Left hindlimb (tissue), 1 donor: ENCODE data around the gene PAX7.
"Not testable (repeated sequence)": the region's sequence is repeated elsewhere in the genome, so short reads cannot be mapped to it uniquely, and the experiment has no call there.

Source experiments
- DNase-seq: peaks from one replicate; pipeline ENCODE4 v3.0.0-alpha.2; 2018

Gene PAX7

DNA sequence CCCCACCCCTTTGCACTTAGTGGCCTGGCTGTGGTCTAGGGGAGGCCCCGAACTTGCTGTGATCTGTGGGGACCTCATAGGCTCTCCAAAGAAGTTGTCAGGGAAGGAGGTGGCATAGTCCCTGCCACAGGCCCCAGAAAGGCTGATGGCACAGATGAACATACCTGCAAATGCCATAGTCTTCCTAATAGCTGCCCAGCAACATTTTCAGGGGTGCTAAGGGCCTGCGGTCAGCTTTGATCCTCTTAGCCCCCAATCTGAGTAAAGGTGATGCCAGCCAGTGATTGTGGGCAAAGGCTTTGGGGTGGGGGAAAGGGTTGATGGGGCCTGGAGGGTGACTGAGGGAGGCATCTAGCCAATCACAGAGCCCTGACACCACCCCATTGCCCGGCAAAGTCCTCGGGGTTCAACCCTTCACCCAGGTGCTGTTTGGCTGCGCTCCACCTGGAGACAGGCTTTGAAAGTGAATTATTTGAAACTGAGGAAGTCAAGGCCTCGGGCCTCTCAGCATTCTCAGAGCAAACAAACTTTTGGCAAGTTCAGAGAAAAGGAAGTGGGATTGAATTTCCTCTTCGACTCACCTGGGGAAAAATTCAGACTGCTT is 35.8 kb downstream of the PAX7 start:
- DNase-seq, result no peak

DNA sequence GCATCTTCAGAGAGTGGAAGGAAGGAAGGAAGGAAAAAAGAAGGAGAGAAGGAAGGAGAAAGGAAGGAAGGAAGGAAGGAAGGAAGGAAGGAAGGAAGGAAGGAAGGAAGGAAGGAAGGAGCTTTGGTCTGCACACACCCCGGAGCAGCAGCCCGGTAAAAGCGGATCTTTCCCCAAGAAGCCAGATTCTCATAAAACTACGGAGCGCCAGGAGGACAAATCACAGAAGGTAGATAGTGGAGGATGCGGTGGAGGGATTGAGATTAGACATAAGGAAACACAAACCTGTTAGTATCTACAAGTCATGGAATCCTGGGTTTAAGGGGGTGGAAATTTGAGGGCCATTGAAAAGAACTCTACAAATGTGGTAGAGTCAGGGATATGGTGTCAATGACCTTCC is 36.7 kb downstream of the PAX7 start:
- DNase-seq, result no peak

DNA sequence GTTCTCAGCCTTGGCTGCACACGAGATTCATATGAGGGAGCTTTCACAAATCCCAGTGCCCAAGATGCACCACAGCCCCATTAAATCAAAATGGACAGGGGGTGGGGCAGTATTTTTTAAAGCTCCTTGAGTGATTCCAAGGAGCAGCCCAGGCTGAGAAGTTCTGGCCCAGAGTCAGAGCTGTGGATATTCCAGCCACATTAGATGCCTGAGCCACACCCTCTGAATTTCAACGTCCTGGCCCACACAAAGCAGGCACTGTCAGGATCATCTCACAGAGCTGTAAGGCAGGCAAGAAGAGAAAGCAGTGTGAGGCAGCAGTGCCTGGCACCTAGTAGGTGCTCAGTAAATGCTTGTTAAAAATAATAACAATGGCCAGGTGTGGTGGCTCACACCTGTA is 37.4 kb downstream of the PAX7 start:
- no peak for DNase-seq

DNA sequence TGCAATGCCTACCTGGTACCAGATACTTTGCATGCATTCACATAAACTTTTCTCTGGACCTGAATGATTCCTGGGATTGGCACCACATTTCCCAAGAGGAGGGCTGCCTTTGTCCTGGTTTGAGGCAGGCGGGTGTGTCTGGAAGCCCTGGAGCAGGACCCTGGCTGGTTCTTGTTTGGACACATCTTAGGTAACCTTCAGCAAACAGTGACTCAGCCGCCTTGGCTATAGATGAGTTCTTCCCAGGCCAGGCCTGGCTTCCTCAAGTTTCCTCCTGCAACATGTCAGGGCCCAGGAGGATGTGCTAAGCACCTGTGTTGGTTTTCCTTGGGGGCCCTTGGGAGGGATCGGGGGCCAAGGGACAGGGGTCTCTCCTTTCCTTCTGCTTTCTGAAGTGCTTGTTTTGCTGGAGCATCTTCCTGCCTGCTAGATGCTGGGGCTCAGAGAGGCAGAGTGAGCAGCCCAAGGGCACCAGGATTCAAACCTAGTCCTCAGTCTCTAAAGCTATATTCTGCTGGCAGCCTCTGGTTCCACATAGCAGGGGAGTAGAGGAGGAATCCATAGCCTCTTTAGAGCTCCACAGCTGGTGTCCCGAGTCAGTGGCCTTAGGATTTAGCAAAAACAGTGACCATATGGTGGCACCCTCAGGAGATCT is 38.2 kb downstream of the PAX7 start:
- no peak for DNase-seq

DNA sequence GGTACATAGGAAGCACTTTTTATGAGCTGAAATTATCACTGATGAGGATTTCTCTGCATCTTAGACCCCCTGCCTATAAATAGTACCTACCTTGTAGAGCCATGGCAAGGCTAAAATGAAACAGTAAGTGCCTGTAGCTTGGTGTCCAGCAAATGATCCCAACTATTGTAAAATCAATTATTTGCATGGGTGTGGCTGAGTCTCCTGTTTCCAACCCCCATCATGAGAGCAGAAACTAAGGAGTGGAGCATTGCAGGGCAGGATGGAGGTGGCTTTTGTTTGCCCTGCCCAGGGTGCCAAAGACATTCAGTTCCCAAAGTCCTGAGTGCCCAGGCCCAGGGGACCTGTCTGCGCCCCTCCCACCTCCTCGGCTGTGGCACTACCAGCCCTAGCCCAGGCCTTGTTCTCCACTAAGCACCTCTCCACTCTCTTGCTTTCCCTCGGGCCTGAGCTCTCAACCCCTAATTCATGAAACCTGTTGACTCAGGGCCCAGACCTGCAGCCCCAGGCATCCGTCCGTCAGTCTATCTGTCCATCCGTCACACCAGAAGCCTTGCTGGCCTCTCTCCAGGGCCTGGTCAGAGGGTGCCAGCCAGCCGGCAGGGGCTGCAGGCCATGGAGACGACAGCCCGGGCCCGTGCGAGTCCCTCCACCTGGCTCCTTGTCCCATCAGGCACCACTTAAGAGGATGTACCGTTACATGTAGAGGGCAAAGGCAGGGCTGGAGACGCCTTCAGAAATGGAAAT is 39.6 kb downstream of the PAX7 start:
- no peak for DNase-seq

DNA sequence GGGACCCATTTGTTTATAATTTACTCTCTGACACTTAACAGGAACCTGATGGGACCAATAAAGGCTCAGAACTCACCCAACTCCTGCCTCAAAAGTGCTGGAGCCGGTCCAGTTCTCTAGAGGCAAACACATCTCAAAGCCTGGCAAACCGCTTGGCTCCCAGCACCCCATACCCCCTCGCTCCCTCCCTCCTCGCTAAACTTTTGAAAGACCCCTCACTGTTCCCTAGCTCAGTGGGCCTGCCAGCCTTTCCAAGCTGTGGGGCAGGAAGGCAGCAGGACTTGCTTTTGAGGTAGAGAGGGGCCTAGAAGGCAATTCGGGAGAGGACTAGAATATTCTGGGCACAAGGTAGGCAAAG is 40.2 kb downstream of the PAX7 start:
- no peak for DNase-seq

DNA sequence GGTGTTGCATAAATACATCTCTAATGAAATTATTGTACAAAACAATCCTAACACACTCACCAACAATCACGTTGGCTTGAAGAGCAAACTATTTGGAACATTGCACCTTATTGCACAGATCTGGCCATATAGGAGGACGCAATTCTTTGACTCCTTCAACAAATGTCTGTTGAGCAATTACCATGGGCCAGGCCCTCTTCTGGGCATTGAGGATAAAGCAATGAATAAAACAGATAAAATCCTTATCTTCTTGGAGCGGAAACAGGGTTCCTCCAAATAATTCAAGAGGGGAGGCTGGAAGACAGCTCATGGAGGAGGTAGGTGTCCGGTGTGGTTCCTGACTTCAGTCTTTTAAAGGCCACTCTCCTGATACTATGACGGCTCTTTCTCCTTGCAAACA is 43.3 kb downstream of the PAX7 start:
- no peak for DNase-seq

DNA sequence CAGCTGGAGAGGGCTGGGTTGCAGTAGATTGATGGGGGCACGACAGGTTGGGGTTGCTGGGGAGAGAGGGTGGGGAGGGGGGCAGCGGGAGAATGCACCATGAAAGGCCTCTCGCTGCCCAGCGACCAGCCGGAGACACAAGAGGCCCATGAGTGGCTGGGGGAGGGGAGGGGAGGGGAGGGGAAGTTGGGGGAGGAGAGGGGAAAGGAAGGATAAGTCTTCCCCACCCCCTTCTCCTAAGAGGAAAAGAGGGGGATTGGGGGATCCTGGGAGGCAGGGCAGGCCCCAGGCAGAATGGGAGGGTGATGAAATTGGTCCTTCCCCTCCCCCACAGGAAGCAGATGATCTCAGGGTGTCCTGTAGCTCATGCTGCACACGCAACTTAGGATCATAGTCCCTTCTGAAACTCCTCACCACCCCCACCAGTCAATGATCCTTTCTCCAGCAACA is 45.7 kb downstream of the PAX7 start:
- no peak for DNase-seq

DNA sequence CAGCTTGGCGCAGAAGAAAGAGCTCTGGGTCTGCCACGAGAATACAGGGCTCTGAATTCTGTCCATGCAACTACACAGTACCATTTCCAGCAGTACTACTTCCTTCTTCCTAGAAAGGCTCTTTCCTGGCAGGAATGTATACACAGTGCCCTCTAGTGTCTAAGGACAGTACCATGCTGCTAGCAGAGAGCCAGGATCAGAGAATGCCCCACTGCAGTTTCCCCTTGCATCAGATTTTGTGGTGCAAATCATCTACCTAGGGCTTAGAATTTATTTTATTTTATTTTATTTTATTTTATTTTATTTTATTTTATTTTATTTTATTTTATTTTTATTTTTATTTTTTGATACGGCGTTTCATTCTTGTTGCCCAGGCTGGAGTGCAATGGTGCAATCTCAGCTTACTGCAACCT is 50.8 kb downstream of the PAX7 start:
- DNase-seq, result no peak

DNA sequence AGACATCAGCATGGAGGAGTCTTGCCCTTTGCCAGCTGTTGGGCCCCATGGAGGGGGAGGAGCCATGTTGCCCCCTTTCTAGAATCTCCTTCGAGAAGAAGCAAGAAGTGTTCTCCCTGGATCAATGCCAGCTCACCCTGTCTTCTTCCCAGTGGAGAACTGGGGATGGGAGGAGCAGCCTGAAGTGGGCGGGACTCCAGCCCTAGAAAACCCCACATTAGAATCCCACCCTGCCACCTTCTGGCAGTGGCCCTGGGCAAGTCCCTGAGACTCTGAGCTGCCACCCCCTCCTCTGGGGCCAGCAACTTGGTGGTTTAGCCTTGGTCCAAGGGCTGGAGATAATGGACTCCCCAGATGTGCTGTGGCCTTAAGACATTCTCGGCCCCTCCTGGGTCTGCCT is 51.7 kb downstream of the PAX7 start:
- no peak for DNase-seq

DNA sequence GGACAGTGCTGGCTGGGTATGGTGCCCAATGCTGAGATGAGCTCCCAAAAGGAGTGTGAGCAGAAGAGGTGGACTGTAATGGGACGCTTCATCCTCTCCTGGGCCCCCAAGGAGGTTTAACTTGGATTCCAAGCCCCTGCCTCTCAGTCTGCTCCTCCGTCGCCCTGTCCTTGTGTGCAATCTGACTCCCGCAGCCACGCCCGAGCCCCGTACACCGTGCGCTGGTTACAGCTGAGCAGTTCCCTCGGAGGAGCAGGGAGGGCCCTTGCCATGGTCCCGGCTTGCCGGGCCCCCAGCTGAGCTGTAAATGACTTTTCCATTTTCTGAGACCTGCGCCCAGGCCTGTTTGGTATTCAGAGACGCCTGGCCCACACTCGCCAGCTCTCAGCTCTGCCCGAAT is 53.7 kb downstream of the PAX7 start:
- no peak for DNase-seq

DNA sequence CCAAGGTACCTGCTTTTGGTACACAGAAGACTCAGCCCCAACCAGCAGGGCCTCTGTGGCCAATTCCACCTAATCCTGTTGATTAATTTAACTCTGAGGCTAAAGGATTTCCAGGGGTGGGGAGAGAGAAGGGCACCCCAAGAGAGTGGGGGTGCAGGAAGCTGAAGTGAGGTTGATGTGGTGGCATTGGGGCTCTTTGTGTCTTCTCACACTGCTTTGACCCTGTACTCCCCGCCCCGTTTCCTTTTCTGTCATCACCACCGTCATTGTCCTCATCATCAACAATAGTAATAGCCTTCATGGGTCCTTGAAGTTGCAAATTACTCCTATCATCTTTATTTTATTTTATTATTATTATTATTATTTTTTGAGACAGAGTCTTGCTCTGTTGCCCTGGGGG is 55.9 kb downstream of the PAX7 start:
- no peak for DNase-seq

DNA sequence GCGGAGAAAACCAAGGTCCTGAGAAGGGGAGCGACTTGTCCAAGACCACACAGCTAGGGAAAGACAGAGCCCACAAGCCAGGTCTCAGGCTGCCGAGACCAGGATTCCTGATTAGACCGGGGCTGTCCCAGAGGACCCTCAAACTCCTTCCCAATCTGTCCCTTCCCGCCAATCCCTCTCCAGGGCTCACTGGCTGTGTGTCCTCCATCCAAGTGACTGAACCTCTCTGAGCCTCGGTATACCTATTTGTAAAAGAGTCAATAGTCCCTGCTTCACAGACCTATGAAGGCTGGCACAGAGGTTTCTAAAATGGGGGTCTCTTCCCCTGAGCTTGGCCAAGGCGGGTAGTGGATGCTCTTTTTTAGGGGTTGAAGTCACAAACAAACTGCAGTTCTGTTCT is 56.6 kb downstream of the PAX7 start:
- DNase-seq, result no peak

DNA sequence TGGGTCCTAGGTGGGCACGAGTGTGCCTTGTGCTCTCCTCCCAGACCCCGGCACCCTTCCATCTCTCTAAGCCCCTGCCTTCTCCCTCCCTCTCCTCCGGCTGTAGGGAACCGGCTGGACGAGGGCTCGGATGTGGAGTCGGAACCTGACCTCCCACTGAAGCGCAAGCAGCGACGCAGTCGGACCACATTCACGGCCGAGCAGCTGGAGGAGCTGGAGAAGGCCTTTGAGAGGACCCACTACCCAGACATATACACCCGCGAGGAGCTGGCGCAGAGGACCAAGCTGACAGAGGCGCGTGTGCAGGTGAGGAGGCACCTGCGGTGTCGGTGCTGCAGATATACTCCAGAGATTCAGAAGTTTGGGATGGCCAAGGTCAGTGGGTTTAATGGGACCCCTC is 61.0 kb downstream of the PAX7 start:
- DNase-seq, result no peak

DNA sequence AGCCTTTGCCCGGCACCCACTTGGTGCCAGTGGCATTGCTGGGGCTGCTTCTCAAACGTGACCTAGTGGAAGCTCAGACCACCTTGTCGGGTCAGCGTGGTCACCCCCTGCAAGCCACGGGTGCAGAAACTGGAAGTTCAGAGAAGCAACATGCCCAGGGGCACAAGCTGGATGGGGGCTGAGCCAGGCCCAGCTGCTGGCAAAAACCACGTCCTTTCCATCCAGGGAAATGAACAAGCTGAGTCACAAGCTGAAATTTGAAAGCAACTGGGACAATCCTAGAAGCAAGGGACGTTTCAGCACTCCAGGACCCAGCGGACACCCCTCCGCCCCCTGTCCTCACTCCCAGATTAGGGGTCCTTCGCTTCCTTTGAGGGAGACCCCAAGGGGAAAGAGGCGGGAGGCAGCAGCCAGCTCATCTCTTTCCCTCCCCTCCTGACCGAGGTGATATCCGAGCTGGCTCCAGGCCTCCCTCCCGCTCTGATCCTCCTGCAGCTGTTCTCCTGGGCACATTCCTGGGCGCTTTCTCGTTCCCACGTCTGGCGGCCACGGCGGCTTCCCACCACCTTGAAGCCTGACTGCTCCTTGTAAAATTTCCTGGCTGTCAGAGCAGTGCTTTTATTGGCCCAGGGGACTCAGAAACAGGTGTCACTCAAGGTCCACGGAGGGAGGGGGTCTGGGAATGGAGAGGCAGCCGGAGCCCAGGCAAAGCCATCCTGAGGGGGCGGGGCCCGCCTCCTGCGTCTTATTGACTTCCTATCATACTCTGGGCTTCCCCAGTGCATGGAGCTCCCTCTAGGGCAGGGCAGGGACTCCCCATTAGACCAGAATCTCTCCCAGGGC is 62.8 kb downstream of the PAX7 start:
- DNase-seq, result peak; percentile 58

DNA sequence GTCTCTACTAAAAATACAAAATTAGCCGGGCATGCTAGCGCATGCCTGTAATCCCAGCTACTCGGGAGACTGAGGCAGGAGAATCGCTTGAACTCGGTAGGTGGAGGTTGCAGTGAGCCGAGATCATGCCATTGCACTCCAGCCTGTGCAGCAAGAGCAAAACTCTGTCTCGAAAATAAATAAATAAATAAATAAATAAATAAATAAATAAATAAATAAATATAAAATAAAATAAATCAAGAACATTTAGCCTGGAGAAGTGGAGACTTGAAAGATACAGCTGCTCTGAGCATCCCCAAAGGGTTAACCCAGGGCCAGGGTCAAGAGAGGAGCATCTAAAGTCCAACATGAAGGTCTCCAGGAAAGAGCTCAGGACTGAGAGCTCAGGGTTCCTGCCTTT is 63.6 kb downstream of the PAX7 start:
- DNase-seq, result not testable (repeated sequence)

DNA sequence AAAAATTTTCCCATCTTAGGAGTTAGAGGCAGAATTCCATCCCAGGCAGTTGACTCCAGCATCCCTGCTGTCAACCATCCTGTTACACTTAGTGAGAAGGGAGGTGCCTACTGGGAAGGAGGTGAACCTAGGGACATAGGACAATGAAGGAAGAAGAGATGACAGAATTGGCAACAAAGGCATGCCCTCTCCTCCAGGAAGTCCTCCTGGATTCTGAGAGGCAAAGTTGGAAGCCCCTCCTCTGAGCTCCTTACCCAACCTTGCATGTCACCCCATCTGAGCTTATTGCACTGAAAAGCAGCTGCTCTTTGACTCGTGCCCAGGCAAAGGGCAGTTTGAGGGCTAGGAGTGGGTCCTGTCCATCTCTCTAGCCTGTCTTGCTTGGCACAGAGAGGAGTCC is 66.9 kb downstream of the PAX7 start:
- DNase-seq, result no peak

DNA sequence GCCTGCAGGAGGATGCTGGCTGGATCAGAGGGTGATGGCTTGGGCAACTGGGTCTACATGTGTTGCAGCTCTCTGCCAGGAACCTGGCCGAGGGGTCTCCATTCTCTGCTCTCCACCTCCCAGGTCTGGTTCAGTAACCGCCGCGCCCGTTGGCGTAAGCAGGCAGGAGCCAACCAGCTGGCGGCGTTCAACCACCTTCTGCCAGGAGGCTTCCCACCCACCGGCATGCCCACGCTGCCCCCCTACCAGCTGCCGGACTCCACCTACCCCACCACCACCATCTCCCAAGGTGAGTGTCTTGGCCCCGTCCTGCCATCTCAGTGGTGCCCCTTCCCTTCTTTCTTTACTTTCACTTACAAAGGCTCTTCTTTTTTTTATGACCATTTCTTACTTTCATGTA is 69.9 kb downstream of the PAX7 start:
- no peak for DNase-seq

DNA sequence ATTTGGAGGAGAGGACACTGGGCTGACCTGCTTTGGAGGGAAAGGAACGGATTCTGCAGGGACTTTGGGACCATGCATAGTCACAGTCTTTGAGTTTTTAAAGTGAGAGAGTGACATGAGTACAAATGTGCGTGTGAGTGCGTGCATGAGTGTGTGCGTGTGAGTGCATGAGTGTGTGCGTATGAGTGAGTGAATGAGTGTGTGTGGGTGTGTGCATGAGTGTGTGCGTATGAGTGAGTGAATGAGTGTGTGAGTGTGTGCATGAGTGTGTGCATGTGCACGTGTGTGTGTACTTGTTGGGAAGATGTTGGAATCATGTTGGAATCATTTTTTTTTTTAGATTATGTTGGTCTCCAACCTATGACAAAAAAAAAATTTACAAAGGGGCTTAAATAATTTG is 70.5 kb downstream of the PAX7 start:
- no peak for DNase-seq

DNA sequence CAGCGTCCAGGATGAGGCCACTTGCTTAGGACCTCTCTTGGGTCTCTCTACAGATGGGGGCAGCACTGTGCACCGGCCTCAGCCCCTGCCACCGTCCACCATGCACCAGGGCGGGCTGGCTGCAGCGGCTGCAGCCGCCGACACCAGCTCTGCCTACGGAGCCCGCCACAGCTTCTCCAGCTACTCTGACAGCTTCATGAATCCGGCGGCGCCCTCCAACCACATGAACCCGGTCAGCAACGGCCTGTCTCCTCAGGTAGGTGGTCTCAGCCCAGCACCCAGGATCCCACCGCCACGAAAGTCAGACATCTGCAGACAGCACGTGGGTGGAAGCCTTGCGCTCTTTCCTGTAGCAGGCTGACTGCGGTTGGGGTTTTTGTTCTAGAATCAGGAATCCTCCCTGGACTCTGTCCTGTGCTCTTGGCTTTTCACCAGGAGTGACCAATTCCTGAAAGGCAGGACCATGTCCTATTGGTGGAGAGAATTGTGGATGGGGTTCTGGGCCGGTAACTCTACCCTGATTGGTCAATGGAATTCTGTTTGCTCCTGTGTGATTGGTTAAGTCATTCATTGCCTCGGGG is 72.5 kb downstream of the PAX7 start:
- no peak for DNase-seq

DNA sequence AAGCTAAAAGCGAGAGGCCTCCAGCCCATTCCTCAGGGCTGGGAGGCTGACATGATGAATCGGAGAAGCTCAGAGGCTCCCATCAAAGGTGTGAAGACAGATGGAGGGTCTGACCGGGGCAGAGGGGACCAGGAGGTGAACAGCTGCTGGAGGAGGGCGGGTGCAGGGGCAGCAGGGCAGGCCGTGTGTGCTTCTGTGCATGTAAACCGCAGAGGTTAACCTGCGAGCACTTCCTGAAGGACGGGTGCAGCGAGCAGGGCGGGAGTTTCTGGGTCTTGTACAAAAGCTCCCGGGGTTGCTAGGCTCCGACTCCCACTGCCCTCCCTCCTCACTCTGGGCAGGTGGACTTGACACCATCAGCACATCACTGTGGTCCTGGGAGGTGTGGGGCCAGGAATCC is 75.2 kb downstream of the PAX7 start:
- DNase-seq, result no peak

DNA sequence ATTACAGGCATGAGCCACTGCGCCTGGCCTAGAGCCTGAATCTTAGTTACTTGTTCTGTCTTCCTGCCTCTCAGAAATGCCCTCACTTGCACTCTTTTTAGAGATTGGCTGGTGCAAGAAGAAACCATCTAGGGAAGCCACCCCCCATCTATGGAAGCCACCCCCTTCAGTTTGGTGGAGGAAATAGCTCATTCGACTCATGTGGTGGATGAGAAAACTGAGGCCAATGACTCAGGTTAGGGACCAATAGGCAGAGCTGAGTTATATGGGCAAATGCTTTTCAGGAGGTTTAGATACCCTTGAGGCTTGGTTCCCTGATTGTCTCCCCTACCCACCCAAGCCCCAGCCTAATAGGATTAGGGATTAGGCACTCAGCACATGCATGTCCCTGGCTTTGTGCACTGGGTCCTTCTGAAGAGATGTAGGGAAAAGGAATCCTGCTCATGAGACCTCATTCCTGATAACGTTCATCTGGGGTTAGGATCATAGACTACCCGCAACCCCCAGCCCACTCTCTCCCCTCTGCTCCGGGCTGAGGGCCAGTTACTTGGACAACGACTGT is 77.1 kb downstream of the PAX7 start:
- no peak for DNase-seq

DNA sequence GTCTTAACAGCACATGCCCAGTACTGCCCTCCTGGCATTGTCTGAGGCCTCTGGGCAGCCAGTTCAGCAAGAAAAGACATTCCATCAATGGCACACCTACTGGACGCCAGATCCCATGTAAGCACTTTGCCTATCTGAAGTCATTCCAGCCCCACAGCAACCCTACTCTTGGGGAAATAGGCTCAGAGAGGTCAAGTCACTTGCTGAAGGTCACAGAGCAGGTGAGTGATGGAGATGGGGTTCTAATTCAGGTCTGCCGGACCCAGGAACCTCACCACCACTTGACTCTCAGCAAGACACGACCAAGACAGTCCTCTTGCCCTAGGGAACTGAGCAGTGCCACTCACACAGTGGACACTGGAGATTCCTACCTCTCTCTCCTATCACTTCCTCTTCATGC is 79.4 kb downstream of the PAX7 start:
- DNase-seq, result no peak
